Glutamatergic neuron (in vitro differentiated cells): ENCODE measurements around the gene LZTS3. TPM values are rescaled to one million over a fixed set of nuclear protein-coding genes. Genes with fewer than 3 reads are reported as not detected.
"Not testable (repeated sequence)": the region's sequence is repeated elsewhere in the genome, so short reads cannot be mapped to it uniquely, and the experiment has no call there.

Experiments used
- DNase-seq: peaks from one replicate; pipeline ENCODE4 v3.0.0; 2022
- H3K27ac Mint-ChIP-seq: one replicate; pipeline ENCODE4 v1.8.0; 2020; ENCODE audit warnings: mild to moderate bottlenecking, mixed read lengths, inconsistent platforms; ENCODE audit not compliant: unreplicated experiment
- H3K27me3 Mint-ChIP-seq: one replicate; pipeline ENCODE4 v1.8.0; 2020; ENCODE audit warnings: mild to moderate bottlenecking, moderate library complexity, mixed read lengths, inconsistent platforms; ENCODE audit not compliant: unreplicated experiment
- H3K36me3 Mint-ChIP-seq: one replicate; pipeline ENCODE4 v1.8.0; 2020; ENCODE audit warnings: mild to moderate bottlenecking, mixed read lengths, inconsistent platforms; ENCODE audit not compliant: unreplicated experiment
- H3K4me1 Mint-ChIP-seq: one replicate; pipeline ENCODE4 v1.8.0; 2020; ENCODE audit warnings: mild to moderate bottlenecking, low read depth, mixed read lengths, inconsistent platforms; ENCODE audit not compliant: unreplicated experiment
- H3K4me3 Mint-ChIP-seq: one replicate; pipeline ENCODE4 v1.8.0; 2020; ENCODE audit warnings: mild to moderate bottlenecking, mixed read lengths, inconsistent platforms; ENCODE audit not compliant: unreplicated experiment
- H3K9me3 Mint-ChIP-seq: one replicate; pipeline ENCODE4 v1.8.0; 2020; ENCODE audit warnings: mild to moderate bottlenecking, moderate library complexity, mixed read lengths, inconsistent platforms; ENCODE audit not compliant: unreplicated experiment
- total RNA-seq: library from RNA; stranded (reverse); fragmentation: NEBNext Ultra II Directional; extraction: Animal tissue kit (Norgen Biotek cat#: 25700); gene quantifications from one replicate; pipeline ENCODE4 v1.2.1, GENCODE V29; 2021; ENCODE audit not compliant: unreplicated experiment
- TF ChIP-seq, protein P1 (sequence below): fragments of 200-600 bp; sonication (generic); IDR thresholded peaks from one replicate; pipeline ENCODE4 v1.5.0; 2021; ENCODE audit not compliant: partially characterized antibody, unreplicated experiment

The LZTS3 gene
- total RNA-seq, 1 donor from 2014 or later: 56.8 TPM

DNA sequence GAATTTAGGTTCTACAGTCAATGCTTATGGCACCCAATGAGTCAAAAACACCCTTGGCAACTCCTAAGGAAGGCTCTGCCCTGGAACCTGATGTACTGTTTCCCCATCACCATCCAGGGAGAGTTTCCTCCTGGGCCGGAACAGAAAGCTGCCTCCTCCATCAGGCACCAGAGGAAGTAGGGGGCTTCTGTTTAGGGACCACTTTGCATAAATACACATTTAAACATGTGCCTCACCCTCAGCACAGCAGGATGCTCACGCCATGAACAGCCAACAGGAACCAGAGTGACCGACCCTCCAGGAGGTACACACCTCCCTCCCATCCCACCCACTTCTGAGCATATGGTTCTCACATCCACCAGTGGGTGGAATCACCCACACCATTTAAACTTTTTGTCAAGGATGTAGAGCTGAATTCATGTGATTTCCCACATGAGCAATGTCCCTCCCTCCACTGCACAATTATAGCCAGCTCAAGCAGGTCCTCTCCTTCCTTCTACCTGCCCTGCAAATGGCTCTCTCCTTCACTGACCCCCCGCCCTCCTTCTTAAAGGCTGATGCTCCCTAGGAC is 16.3 kb upstream of the LZTS3 start:
- no peak overlapping the region for H3K4me3 Mint-ChIP-seq
- H3K27ac Mint-ChIP-seq: no peak overlapping the region
- H3K36me3 Mint-ChIP-seq: peaks cover 7% of the 10 kb centered on the region

DNA sequence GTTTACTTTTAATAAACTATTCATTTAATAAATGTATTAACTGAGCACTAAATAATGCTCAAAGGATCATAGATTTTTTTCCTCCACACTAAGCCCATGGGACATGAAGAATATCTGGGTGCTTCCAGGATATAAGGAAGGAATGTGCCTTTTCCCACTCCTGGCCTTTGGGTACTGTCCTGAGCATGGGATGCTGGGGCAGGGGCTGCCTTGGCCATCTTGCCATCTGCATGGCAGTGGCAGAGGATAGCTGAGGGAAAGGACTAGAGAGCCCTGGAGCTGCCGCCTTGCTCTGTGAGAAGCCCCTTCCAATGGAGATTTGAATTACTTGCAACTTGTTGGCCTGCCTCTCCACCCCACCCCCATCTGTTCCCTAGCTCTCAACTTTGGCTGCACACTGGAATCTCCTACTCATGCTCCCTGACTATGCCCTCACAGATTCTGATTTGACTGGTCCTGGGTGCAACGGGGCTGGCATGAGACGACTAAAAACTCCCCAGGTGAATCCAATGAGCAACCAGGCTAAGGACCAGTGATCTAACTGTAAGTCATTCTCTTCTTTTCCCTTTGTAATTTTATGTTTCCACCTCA is 15.6 kb upstream of the LZTS3 start:
- TF ChIP-seq, protein P1, sequence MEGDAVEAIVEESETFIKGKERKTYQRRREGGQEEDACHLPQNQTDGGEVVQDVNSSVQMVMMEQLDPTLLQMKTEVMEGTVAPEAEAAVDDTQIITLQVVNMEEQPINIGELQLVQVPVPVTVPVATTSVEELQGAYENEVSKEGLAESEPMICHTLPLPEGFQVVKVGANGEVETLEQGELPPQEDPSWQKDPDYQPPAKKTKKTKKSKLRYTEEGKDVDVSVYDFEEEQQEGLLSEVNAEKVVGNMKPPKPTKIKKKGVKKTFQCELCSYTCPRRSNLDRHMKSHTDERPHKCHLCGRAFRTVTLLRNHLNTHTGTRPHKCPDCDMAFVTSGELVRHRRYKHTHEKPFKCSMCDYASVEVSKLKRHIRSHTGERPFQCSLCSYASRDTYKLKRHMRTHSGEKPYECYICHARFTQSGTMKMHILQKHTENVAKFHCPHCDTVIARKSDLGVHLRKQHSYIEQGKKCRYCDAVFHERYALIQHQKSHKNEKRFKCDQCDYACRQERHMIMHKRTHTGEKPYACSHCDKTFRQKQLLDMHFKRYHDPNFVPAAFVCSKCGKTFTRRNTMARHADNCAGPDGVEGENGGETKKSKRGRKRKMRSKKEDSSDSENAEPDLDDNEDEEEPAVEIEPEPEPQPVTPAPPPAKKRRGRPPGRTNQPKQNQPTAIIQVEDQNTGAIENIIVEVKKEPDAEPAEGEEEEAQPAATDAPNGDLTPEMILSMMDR: no peak
- Mint-ChIP-seq H3K4me1 (peaks cover 10% of the 10 kb centered on the region), H3K4me3 (peak overlapping the region; percentile 61), H3K27ac (no peak overlapping the region), H3K9me3 (peaks cover 11% of the 10 kb centered on the region), H3K27me3 (peaks cover 7% of the 10 kb centered on the region), H3K36me3 (peaks cover 7% of the 10 kb centered on the region)
- no peak for DNase-seq

More for the DNA sequence above, 16.3 kb upstream of the LZTS3 start:
- Mint-ChIP-seq H3K27me3 (peaks cover 3% of the 10 kb centered on the region), H3K9me3 (peaks cover 11% of the 10 kb centered on the region), H3K4me1 (peaks cover 6% of the 10 kb centered on the region)
- no peak for DNase-seq
- TF ChIP-seq, protein P1: no peak

DNA sequence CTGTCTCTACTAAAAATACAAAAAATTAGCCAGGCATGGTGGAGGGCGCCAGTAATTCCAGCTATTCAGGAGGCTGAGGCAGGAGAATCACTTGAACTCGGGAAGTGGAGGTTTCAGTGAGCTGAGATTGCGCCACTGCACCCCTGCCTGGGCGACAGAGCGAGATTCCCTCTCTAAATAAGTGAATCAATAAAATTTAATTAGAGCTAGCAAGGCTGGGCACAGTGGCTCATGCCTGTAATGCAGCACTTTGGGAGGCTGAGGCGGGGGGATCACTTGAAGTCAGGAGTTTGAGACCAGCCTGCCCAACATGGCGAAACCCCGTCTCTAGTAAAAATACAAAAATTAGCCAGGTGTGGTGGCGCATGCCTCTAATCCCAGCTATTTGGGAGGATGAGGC is 14.5 kb upstream of the LZTS3 start:
- H3K4me3 Mint-ChIP-seq, H3K36me3 Mint-ChIP-seq, DNase-seq, H3K27ac Mint-ChIP-seq, H3K27me3 Mint-ChIP-seq: not testable (repeated sequence)
- peaks cover 10% of the 10 kb centered on the region for H3K4me1 Mint-ChIP-seq
- peaks cover 10% of the 10 kb centered on the region for H3K9me3 Mint-ChIP-seq

DNA sequence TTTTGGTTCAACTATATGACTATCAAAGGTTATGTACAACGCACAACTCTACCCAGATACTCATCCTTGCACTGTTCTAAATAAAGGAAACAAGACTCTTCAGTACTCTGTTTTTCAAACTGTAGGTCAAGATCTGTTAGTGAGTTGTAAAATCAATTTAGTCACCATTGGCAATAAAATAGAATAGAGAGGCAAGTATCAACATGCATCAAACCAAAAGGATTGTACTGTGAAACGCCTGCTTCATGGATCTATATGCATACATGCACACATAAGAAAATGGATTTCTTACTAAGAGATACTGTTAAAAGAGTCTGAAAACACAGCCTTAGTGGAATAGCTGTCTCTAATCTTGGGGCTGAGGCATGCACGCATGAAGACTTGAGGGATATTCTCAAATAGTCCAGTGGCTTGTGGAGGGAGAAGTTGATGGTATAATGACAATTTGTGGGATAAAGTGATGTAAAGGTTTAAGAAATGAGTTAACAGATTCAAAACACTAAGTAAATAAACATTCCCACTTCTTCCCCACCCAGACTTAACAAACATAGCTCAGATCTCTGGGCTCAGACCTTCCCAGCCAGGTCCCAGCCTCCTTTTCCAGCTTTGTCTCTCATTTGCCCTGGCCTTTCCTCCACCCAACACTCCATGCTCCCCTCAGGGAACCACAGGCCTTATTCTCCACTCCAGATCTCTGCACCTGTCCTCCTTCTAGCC is 10.7 kb upstream of the LZTS3 start:
- H3K36me3 Mint-ChIP-seq: no peaks in the 10 kb centered on the region
- H3K4me1 Mint-ChIP-seq: peaks cover 5% of the 10 kb centered on the region
- TF ChIP-seq, protein P1: no peak
- no peak for DNase-seq
- H3K27me3 Mint-ChIP-seq: peaks cover 3% of the 10 kb centered on the region
- H3K9me3 Mint-ChIP-seq: no peaks in the 10 kb centered on the region
- no peak overlapping the region for H3K27ac Mint-ChIP-seq
- H3K4me3 Mint-ChIP-seq: no peak overlapping the region

DNA sequence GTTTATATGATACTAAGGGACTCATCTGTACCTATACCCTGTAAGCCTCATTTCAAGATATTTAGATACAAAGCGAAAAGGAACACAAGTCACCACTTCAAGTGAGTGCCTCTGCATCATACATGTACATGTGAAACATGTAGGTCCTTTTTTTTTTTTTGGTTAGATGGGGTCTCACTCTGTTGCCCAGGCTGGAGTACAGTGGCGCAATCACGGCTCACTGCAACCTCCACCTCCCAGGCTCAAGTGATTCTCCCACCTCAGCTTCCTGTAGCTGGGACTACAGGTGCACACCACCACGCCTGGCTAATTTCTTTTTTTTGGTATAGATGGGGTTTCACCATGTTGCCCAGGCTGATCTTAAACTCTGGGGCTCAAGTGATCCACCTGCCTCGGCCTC is 9.1 kb upstream of the LZTS3 start:
- not testable (repeated sequence) for H3K27ac Mint-ChIP-seq, H3K4me3 Mint-ChIP-seq, H3K9me3 Mint-ChIP-seq, H3K36me3 Mint-ChIP-seq, H3K27me3 Mint-ChIP-seq, DNase-seq, H3K4me1 Mint-ChIP-seq

DNA sequence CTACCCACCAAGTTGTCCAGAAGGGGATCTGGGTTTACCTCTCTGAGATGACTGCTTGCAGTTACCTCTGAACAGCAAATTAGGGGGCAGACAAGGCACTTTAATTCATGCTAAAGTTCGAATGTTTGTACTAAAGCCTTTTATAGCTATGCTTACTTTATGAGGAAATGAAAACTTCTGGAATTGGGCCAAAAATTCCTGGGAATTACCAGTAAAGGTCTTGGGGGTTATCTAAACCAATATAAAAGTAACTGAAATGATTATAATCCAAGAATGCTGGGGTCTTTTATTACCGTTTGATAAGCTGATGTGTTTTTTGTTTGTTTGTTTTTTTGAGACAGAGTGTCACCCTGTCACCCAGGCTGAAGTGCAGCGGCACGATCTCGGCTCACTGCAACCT is 7.9 kb upstream of the LZTS3 start:
- Mint-ChIP-seq H3K4me1 (peaks cover 5% of the 10 kb centered on the region), H3K4me3 (no peak overlapping the region), H3K27ac (no peak overlapping the region), H3K36me3 (no peaks in the 10 kb centered on the region), H3K9me3 (no peaks in the 10 kb centered on the region), H3K27me3 (peaks cover 3% of the 10 kb centered on the region)
- TF ChIP-seq, protein P1: no peak
- no peak for DNase-seq
